ENCODE data around the gene CLCN6. TPM values are rescaled to one million over a fixed set of nuclear protein-coding genes. Genes with fewer than 3 reads are reported as not detected.

Gene CLCN6
- total and polyA plus RNA-seq, 12 donors, result 12.0 to 29.2 (median 23.5) TPM

DNA sequence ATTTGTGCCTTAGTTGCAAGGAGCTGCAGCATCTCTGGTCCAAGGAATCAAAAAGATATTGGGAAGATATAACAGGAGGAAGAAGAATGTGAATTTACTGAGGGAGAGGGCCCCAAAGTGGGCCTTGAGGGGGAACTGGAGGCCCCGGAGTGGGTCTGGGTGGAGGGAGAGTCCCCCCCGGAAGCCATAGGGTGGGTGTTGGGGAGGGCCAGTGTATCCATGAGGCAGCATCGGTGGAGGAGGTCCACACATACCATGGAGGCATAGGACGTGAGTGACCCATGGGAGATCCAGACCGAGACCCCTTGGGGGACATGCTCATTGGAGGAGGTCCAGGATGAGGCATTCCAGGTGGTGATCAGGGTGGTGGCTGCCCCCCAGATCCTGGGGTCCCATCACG is 44.7 kb upstream of the CLCN6 start:
- whole genome bisulfite sequencing, 4 donors, result 76 to 91% (median 84%) methylated on average over 4 to 6 of the region's 6 CpGs
- no peak overlapping the region for H3K4me3 ChIP-seq
- intact Hi-C loops (cut with DNase I), result no loop called here
- DNase-seq, result no peak
- no peak overlapping the region for H3K27ac ChIP-seq
- TF ChIP-seq, protein P1, sequence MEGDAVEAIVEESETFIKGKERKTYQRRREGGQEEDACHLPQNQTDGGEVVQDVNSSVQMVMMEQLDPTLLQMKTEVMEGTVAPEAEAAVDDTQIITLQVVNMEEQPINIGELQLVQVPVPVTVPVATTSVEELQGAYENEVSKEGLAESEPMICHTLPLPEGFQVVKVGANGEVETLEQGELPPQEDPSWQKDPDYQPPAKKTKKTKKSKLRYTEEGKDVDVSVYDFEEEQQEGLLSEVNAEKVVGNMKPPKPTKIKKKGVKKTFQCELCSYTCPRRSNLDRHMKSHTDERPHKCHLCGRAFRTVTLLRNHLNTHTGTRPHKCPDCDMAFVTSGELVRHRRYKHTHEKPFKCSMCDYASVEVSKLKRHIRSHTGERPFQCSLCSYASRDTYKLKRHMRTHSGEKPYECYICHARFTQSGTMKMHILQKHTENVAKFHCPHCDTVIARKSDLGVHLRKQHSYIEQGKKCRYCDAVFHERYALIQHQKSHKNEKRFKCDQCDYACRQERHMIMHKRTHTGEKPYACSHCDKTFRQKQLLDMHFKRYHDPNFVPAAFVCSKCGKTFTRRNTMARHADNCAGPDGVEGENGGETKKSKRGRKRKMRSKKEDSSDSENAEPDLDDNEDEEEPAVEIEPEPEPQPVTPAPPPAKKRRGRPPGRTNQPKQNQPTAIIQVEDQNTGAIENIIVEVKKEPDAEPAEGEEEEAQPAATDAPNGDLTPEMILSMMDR (IDR thresholded peaks at IDR 0.05), result no peak
- no peak for TF ChIP-seq POLR2A (IDR thresholded peaks at IDR 0.05)
- peaks cover 6% of the 10 kb centered on the region for H3K27me3 ChIP-seq
- H3K9me3 ChIP-seq (replicated peaks in 1 of 3), result no peaks in the 10 kb centered on the region
- H3K4me1 ChIP-seq (replicated peaks in 1 of 2), result no peaks in the 10 kb centered on the region
- no peaks in the 10 kb centered on the region for H3K36me3 ChIP-seq (replicated peaks in 1 of 2)

DNA sequence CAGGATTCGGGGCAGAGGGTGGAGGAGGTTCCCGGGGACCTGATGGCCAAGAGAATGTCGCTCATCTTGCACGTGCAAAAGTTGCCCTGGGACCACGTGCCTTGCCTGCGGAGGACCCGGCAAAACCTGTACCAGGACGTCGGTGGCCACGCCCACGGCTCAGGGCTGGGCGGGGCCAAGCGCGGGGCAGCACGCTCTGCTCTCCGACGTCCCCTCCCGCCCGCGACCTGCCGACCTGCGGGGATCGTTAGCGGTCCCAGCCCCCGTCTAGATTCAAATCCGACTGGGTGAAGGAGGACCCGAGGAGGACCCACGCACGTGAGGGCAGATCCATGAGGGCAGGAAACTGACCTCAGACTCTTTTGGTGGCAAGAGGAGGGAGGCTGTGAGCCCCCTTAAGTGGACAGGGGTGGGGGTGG is 44.0 kb upstream of the CLCN6 start, which contains the start of gene C1orf167:
C1orf167 (plus strand) TSS at position 206 of the 419 bp plus-strand sequence. CDS start 2,208 bp downstream, outside the sequence.
- TF ChIP-seq, protein P1 (IDR thresholded peaks at IDR 0.05), result no peak
- no peak for TF ChIP-seq POLR2A (IDR thresholded peaks at IDR 0.05)
- H3K9me3 ChIP-seq (replicated peaks in 1 of 3), result no peaks in the 10 kb centered on the region
- H3K4me1 ChIP-seq (replicated peaks in 1 of 2), result no peaks in the 10 kb centered on the region
- intact Hi-C loops (cut with DNase I), result no loop called here
- H3K36me3 ChIP-seq (replicated peaks in 1 of 2), result no peaks in the 10 kb centered on the region
- H3K4me3 ChIP-seq, result no peak within 1 kb of the TSS
- peaks cover 6% of the 10 kb centered on the region for H3K27me3 ChIP-seq
- H3K27ac ChIP-seq, result no peak within 1 kb of the TSS
- 6 to 27% (median 8%) methylated on average over 3 to 29 of the region's 29 CpGs for WGBS, 4 donors
- no peak for DNase-seq

DNA sequence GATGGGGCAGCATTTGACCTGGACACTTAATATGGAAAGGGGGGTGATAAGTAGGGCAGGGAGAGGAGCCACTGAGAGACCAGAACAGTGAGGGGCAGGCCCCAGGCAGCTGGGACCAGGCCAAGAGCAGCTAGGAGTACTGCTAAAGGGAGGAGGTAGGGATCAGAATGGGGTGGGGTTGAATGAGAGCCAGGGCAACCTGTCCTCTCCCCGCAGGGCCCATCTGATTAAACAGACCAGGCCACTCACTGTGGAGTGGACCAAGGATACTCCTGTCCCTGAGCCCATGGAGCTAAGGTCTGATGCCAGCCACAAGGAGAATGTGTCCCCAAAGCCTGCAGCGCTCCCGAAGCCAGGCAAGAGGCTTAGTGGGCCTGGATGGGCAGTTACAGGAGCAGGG is 41.9 kb upstream of the CLCN6 start:
- Histone ChIP-seq H3K27me3 (peaks cover 6% of the 10 kb centered on the region), H3K9me3 (replicated peaks in 1 of 3) (no peaks in the 10 kb centered on the region), H3K4me1 (replicated peaks in 1 of 2) (no peaks in the 10 kb centered on the region), H3K4me3 (no peak overlapping the region), H3K36me3 (replicated peaks in 1 of 2) (no peaks in the 10 kb centered on the region), H3K27ac (no peak overlapping the region)
- TF ChIP-seq, protein P1 (IDR thresholded peaks at IDR 0.05), result no peak
- no peak for TF ChIP-seq POLR2A (IDR thresholded peaks at IDR 0.05)
- intact Hi-C loops (cut with DNase I), result no loop called here
- no peak for DNase-seq
- WGBS, 4 donors, result 81 to 93% (median 86%) methylated on average over 3 of the region's 3 CpGs; no CpG with 5 or more reads in 1 of the 4 donors

DNA sequence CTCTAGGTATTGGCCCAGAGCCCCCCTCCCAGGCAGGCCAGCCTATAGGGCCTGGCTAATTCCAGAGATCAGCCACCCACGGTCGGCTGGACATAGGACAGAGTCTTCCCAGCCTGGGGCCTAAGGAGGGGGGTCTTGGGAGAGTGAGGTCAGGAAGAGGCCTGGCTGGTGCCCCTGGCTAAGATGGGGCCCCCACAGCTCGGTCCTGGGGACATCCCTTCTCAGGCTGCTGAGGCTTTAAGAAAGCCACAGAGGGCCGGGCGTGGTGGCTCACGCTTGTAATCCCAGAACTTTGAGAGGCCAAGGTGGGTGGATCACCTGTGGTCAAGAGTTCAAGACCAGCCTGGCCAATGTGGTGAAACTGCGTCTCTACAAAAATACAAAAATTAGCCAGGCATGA is 41.5 kb upstream of the CLCN6 start:
- H3K4me3 ChIP-seq, result no peak overlapping the region
- no peaks in the 10 kb centered on the region for H3K4me1 ChIP-seq (replicated peaks in 1 of 2)
- TF ChIP-seq, protein P1 (IDR thresholded peaks at IDR 0.05), result no peak
- no peak for TF ChIP-seq POLR2A (IDR thresholded peaks at IDR 0.05)
- WGBS, 4 donors, result 82 to 90% (median 86%) methylated on average over 3 to 7 of the region's 7 CpGs
- no peak overlapping the region for H3K27ac ChIP-seq
- intact Hi-C loops (cut with DNase I), result no loop called here
- H3K36me3 ChIP-seq (replicated peaks in 1 of 2), result no peaks in the 10 kb centered on the region
- no peak for DNase-seq
- H3K9me3 ChIP-seq (replicated peaks in 1 of 3), result no peaks in the 10 kb centered on the region
- H3K27me3 ChIP-seq, result peaks cover 6% of the 10 kb centered on the region

Data from adrenal gland (tissue), 12 donors.